PFSK-1 (cell line): ENCODE data around the gene TXNDC8.

Source experiments
- FOXP2 ChIP-seq: optimal IDR thresholded peaks from 2 replicates; pipeline ENCODE3; 2011; ENCODE audit warnings: borderline replicate concordance, control low read depth, inconsistent platforms; ENCODE audit not compliant: insufficient read depth; ENCODE audit errors: extremely low read length, extremely low read depth
- POLR2AphosphoS5 ChIP-seq: IDR thresholded peaks from 2 replicates; pipeline ENCODE4 v1.6.1; 2012; ENCODE audit warnings: low read depth, mild to moderate bottlenecking, control low read depth, low read length, moderate library complexity
- SIN3A ChIP-seq: IDR thresholded peaks from 2 replicates; pipeline ENCODE4 v1.6.1; 2012; ENCODE audit warnings: mild to moderate bottlenecking, low read length, moderate library complexity, borderline replicate concordance; ENCODE audit not compliant: insufficient read depth
- TAF1 ChIP-seq: IDR thresholded peaks from 2 replicates; pipeline ENCODE4 v1.6.1; 2012; ENCODE audit warnings: low read length, control low read depth, borderline replicate concordance; ENCODE audit not compliant: insufficient read depth
- TF ChIP-seq, protein P1 (sequence below), 2 experiments: IDR thresholded peaks; 2 replicates each; pipeline versions ENCODE4 v1.6.1 to v1.8.0; 2011 to 2012; ENCODE audit warnings: low read depth in 2 of 2, low read length in 2 of 2, control low read depth in 1 of 2, inconsistent platforms in 1 of 2, mild to moderate bottlenecking in 1 of 2, moderate library complexity in 1 of 2; ENCODE audit not compliant: insufficient read depth in 1 of 2

The TXNDC8 gene

DNA sequence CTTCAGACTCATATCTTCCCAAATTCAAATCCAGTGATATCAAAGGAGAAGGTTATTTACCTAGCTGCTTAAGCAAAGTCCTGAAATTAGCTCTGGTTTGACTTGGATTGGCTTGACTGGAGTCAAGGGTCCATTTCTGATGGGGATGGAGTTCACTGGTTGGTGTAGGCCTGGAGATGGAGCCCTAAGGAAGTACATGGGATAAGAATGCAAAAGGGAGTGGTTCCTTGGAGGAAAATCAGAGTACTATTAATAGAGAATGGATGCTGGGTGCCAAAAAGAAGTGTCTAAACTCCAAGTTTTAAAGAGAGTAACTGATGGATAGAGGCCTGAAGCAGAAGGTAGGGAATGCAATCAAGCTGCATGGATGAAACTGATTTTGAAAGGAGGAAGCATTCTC is 13.8 kb downstream of the TXNDC8 start:
- no peak for TF ChIP-seq SIN3A
- TF ChIP-seq FOXP2 = no peak
- TF ChIP-seq POLR2AphosphoS5 = no peak
- TF ChIP-seq, protein P1, sequence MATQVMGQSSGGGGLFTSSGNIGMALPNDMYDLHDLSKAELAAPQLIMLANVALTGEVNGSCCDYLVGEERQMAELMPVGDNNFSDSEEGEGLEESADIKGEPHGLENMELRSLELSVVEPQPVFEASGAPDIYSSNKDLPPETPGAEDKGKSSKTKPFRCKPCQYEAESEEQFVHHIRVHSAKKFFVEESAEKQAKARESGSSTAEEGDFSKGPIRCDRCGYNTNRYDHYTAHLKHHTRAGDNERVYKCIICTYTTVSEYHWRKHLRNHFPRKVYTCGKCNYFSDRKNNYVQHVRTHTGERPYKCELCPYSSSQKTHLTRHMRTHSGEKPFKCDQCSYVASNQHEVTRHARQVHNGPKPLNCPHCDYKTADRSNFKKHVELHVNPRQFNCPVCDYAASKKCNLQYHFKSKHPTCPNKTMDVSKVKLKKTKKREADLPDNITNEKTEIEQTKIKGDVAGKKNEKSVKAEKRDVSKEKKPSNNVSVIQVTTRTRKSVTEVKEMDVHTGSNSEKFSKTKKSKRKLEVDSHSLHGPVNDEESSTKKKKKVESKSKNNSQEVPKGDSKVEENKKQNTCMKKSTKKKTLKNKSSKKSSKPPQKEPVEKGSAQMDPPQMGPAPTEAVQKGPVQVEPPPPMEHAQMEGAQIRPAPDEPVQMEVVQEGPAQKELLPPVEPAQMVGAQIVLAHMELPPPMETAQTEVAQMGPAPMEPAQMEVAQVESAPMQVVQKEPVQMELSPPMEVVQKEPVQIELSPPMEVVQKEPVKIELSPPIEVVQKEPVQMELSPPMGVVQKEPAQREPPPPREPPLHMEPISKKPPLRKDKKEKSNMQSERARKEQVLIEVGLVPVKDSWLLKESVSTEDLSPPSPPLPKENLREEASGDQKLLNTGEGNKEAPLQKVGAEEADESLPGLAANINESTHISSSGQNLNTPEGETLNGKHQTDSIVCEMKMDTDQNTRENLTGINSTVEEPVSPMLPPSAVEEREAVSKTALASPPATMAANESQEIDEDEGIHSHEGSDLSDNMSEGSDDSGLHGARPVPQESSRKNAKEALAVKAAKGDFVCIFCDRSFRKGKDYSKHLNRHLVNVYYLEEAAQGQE (IDR thresholded peaks at IDR 0.05; ENCODE audit: insufficient read depth in 1 of 2, low read depth in 2 of 2, low read length in 2 of 2) = no peak
- no peak for TF ChIP-seq TAF1

DNA sequence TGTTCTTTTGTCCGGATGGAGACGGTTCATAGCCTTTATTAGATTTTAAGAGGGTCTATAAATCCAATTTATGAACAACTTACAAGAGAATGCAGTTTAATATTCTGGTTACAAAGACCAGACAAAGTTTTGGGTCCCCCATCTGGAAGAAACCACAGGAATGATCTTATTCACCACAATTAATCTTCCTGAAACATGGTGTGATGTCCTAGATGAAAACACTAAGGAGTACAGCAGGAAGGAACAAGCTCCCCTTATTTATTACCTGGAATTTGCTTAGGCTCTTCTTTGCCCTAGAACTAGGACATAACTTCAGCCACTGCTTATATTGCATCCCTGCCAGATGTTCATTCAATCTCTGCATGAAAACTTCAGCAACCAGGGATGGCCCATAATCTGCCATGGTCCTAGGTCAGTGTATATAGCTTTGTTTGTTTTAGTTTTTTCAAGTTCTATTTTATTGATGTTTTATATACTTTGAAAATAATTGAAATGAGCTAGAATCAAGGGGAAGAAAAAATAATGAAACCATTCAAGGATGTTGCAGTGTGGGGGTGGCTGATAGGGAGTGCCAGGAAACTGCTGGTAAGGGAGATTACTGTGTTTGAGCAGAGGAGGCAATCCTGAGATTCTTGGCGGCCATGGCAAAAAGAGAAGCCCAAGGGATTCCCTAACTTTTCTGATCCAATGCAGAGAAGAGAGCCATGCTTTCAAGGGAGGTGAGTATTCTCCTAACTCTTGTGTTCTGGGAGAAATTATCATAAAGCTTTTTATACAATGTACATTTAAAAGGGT is 16.8 kb downstream of the TXNDC8 start:
- no peak for TF ChIP-seq TAF1
- TF ChIP-seq, protein P1 (IDR thresholded peaks at IDR 0.05; ENCODE audit: insufficient read depth in 1 of 2, low read depth in 2 of 2, low read length in 2 of 2) = no peak
- TF ChIP-seq POLR2AphosphoS5 = no peak
- no peak for TF ChIP-seq FOXP2
- no peak for TF ChIP-seq SIN3A

DNA sequence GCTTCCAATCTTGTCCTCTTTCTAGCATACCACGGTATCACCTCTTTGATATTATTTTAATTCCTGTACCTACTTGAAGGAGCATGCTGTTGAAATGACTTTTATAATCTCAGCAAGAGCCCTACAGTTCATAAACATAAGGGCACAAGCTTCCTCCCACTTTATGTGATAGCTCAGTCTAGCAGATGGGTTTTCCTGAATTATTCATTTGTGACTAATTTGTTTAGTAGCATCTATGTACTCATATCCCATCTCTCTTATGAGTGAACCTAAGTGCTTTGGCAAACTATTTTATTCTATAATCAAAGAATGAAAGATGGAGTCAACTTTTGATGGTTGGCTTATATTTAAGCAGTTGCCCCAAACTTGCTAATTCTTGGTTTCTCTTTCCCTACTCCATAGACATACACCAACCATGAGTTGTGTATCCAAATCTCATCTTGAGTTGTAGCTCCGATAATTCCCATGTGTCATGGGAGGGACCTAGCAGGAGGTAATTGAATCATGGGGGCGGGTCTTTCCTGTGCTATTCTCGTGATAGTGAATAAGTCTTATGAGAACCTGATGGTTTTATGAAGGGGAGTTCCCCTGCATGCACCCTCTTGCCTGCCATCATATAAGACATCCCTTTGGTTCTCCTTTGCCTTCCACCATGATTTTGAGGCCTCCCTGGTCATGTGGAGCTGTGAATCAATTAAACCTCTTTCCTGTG is 17.7 kb downstream of the TXNDC8 start:
- no peak for TF ChIP-seq SIN3A
- TF ChIP-seq FOXP2 = no peak
- TF ChIP-seq POLR2AphosphoS5 = no peak
- TF ChIP-seq TAF1 = no peak
- TF ChIP-seq, protein P1 (IDR thresholded peaks at IDR 0.05; ENCODE audit: insufficient read depth in 1 of 2, low read depth in 2 of 2, low read length in 2 of 2) = no peak

DNA sequence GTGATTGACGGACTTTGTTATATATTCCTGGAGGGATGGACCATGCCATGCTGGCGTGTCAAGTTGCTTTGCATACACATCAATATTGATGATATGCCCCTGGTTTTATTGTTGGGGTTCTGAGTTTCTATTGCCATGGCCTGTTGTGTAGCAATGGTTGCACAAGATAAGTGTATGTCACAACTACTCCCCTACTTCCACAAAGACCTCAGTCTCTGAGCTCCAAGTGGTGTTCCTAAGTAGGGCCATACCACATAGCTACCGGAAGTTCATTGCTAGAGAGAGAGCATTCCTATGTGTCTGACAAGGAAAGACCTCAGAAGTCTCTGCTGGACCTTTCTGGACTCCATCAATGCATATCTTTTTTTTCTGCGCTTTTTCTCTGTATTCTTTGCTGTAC is 19.8 kb downstream of the TXNDC8 start:
- no peak for TF ChIP-seq FOXP2
- TF ChIP-seq TAF1 = no peak
- TF ChIP-seq, protein P1 (IDR thresholded peaks at IDR 0.05; ENCODE audit: insufficient read depth in 1 of 2, low read depth in 2 of 2, low read length in 2 of 2) = no peak
- TF ChIP-seq POLR2AphosphoS5 = no peak
- no peak for TF ChIP-seq SIN3A
